RPMI7951 (cell line): Measurements from ENCODE around the gene ISG20. TPM values are rescaled to one million over a fixed set of nuclear protein-coding genes. Genes with fewer than 3 reads are reported as not detected.

Experiments used
- DNase-seq: peaks from one replicate; pipeline ENCODE4 v3.0.0-alpha.2; 2012; ENCODE audit warnings: low read depth
- total RNA-seq: library from RNA; depleted of rRNA; stranded (reverse); fragments of >200 nt; shearing (Covaris generic); gene quantifications from 2 replicates; pipeline ENCODE4 v1.2.3, GENCODE V29; 2014; rRNA removed

The ISG20 gene
- 7.8 and 8.3 TPM in 2 replicates for total RNA-seq

GRCh38 chr15:88638626-88639372 is at the start of gene ISG20:
Gene ISG20, plus strand, starts transcription at chr15:88639016. Its CDS starts 351 bp downstream, at chr15:88639367.
- DNase-seq, result peak; percentile 96

GRCh38 chr15:88590759-88591158 is 48.1 kb upstream of the ISG20 start:
- no peak for DNase-seq

- DNase-seq, result no peak
Observed at GRCh38 chr15:88591384-88591783, 47.4 kb upstream of the ISG20 start.

GRCh38 chr15:88603885-88604284 is 34.9 kb upstream of the ISG20 start:
- no peak for DNase-seq

- no peak for DNase-seq
Observed at GRCh38 chr15:88604381-88605188, 34.2 kb upstream of the ISG20 start.

- peak; percentile 48 for DNase-seq
Observed at GRCh38 chr15:88605189-88606069, 33.4 kb upstream of the ISG20 start.

- no peak for DNase-seq
Observed at GRCh38 chr15:88606070-88606794, 32.6 kb upstream of the ISG20 start.

- DNase-seq, result no peak
Observed at GRCh38 chr15:88607951-88608350, 30.9 kb upstream of the ISG20 start.

- no peak for DNase-seq
Observed at GRCh38 chr15:88608607-88609181, 30.1 kb upstream of the ISG20 start.

GRCh38 chr15:88609344-88610090 is 29.3 kb upstream of the ISG20 start:
- no peak for DNase-seq

GRCh38 chr15:88610701-88611231 is 28.1 kb upstream of the ISG20 start:
- peak; percentile 73 for DNase-seq

GRCh38 chr15:88612186-88612796 is 26.5 kb upstream of the ISG20 start:
- no peak for DNase-seq

- DNase-seq, result peak; percentile 42
Observed at GRCh38 chr15:88613074-88613944, 25.5 kb upstream of the ISG20 start.

GRCh38 chr15:88615303-88616107 is 23.3 kb upstream of the ISG20 start:
- DNase-seq, result no peak

- no peak for DNase-seq
Observed at GRCh38 chr15:88616240-88616639, 22.6 kb upstream of the ISG20 start.

- DNase-seq, result no peak
Observed at GRCh38 chr15:88617031-88617722, 21.6 kb upstream of the ISG20 start.

- DNase-seq, result no peak
Observed at GRCh38 chr15:88617790-88618189, 21.0 kb upstream of the ISG20 start.
